Sigmoid colon (tissue), 7 donors: ENCODE measurements around the gene FAM3D. TPM values are rescaled to one million over a fixed set of nuclear protein-coding genes. Genes with fewer than 3 reads are reported as not detected.

Experiments
- DNase-seq: peaks from one replicate; pipeline ENCODE4 v3.0.0-alpha.2; 2019
- H3K27ac ChIP-seq, 4 donors: fragments of 200-600 bp; sonication (generic); one replicate each; pipeline ENCODE4 v1.5.1; 2016 to 2019; ENCODE audit warnings: mild to moderate bottlenecking in 1 of 4
- H3K27me3 ChIP-seq, 3 donors: fragments of 200-600 bp; sonication (generic); one replicate each; pipeline ENCODE4 v1.5.1; 2019; ENCODE audit warnings: mild to moderate bottlenecking in 1 of 3
- H3K36me3 ChIP-seq, 4 donors: fragments of 200-600 bp; sonication (generic); one replicate each; pipeline ENCODE4 v1.5.1; 2016 to 2019
- H3K4me1 ChIP-seq, 4 donors: fragments of 200-600 bp; sonication (generic); one replicate each; pipeline ENCODE4 v1.5.1; 2017 to 2019
- H3K4me3 ChIP-seq, 4 donors: fragments of 200-600 bp; sonication (generic); one replicate each; pipeline ENCODE4 v1.5.1; 2017 to 2019; ENCODE audit warnings: mild to moderate bottlenecking in 2 of 4, moderate library complexity in 1 of 4
- H3K9me3 ChIP-seq, 4 donors: fragments of 200-600 bp in 3 of 4; sonication (generic) in 3 of 4; one replicate each; pipeline versions ENCODE4 v1.5.1 to v1.6.1; 2013 to 2019
- CTCF ChIP-seq, 4 experiments: fragments of 450-650 bp in 3 of 4; fragments of 200-600 bp in 1 of 4; IDR thresholded peaks; one replicate each; pipeline ENCODE4 v1.5.1; 2016 to 2019; ENCODE audit warnings: antibody characterized with exemption in 4 of 4, mild to moderate bottlenecking in 3 of 4, moderate library complexity in 2 of 4
- EP300 ChIP-seq, 4 donors: sonication (generic); formaldehyde crosslinking; IDR thresholded peaks; one replicate each; pipeline ENCODE4 v1.6.1; 2017; ENCODE audit warnings: antibody characterized with exemption in 4 of 4
- POLR2A ChIP-seq, 2 donors: fragments of 450-650 bp; IDR thresholded peaks; one replicate each; pipeline ENCODE4 v1.6.1; 2016; ENCODE audit warnings: antibody characterized with exemption in 2 of 2, mild to moderate bottlenecking in 2 of 2, moderate library complexity in 2 of 2
- POLR2AphosphoS5 ChIP-seq, 4 donors: sonication (generic); formaldehyde crosslinking; IDR thresholded peaks; one replicate each; pipeline ENCODE4 v1.6.1; 2017; ENCODE audit warnings: antibody characterized with exemption in 4 of 4
- WGBS, 2 donors: extraction: QIAGEN DNeasy Blood & Tissue Kit; methylation state at CpG; one replicate each; pipeline ENCODE4 v1.1.7; 2013; 5-methylcytosine and 5-hydroxymethylcytosine counted together
- intact Hi-C: fragments of 100-400 bp; cut with DNase I; formaldehyde crosslinking; loops from one replicate; pipeline ENCODE4 v1.15.1; 2023
- polyA plus RNA-seq, 3 donors: library from polyadenylated mRNA; stranded (reverse); fragments of 200-250 nt; gene quantifications; one replicate each; pipeline ENCODE4 v1.2.3, GENCODE V29; 2013
- total RNA-seq, 4 donors: library from RNA; depleted of rRNA; stranded (reverse); fragments of >200 nt; gene quantifications; one replicate each; pipeline ENCODE4 v1.1.0, GENCODE V29; 2016
- donor health status: healthy with polysubstance abuse.
- donor health status: Bipolar disorder and iron deficiency.
- donor health status: healthy.

FAM3D gene
- total and polyA plus RNA-seq, 7 donors: 0.36 to 477 (median 215) TPM; not detected in 2

DNA sequence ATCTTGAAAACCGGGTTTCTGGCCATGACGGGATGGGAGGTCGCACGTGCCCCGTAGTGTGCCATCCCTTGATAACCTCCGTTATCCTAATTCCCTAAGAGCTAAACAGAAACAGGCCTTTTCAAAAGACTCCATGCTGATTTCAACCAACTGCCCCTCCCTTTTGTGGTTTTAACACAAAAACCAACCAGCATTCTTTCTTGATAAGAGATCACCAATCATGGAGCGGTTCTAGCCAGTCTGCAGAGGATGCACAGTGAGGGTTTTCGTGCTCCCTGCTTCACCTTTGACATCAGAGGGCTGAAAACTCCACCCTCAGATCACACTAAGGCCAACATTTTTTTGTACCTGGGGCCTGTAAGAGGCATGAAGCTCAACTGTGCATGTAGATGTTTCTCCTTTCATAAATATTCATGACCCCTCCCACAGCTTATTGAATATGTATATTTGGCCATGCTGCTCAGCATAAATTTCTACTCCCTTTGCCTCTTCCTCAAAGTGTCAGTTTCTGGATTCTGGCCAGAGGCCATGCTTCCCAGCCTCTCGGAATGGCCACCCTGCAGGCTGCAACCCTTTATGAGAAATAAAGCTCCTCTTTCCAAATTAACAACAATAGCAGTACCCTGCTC is 41.3 kb downstream of the FAM3D start:
- H3K4me1 ChIP-seq: peaks cover 0 to 24% (median 21%) of the 10 kb centered on the region in 4 donors
- WGBS, 2 donors: 91 to 92% methylated on average over 9 of the region's 9 CpGs

DNA sequence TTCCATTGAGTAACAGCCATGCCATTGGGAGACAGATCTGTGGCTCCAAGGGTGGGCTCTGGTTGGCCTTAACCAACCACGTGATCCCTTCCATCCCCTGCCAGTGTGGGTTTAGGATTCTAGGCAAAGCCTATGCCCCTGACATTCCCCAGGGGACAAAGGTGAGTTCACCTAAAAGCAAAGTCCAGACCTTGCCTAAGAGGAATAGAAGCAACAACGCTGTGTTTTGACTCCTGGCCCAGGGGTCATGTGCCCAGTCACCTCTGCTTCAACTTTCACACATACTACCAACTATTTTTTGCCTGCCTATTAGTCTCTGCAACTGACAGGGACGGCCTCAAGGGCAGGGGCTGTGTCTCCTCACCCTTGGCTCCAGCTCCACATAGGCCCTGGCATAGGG is 42.0 kb downstream of the FAM3D start:
- Histone ChIP-seq H3K27ac (no peak overlapping the region), H3K4me1 (peaks cover 0 to 24% (median 16%) of the 10 kb centered on the region in 4 donors), H3K4me3 (no peak overlapping the region), H3K27me3 (no peaks in the 10 kb centered on the region), H3K9me3 (no peaks in the 10 kb centered on the region), H3K36me3 (no peaks in the 10 kb centered on the region)
- intact Hi-C loops: no loop called here
- WGBS, 2 donors: 69 to 72% methylated on average over 3 of the region's 3 CpGs
- DNase-seq: no peak
- TF ChIP-seq POLR2A (IDR thresholded peaks at IDR 0.05): no peak
- TF ChIP-seq POLR2AphosphoS5 (IDR thresholded peaks at IDR 0.05): no peak
- TF ChIP-seq EP300 (IDR thresholded peaks at IDR 0.05): no peak
- TF ChIP-seq CTCF (IDR thresholded peaks at IDR 0.05): no peak

More for the DNA sequence above, 41.3 kb downstream of the FAM3D start:
- no peak for DNase-seq
- no peak overlapping the region for H3K27ac ChIP-seq
- H3K4me3 ChIP-seq: no peak overlapping the region
- H3K9me3 ChIP-seq: no peaks in the 10 kb centered on the region
- H3K36me3 ChIP-seq: no peaks in the 10 kb centered on the region
- H3K27me3 ChIP-seq: no peaks in the 10 kb centered on the region
- TF ChIP-seq CTCF (IDR thresholded peaks at IDR 0.05) (no peak), EP300 (IDR thresholded peaks at IDR 0.05) (no peak), POLR2AphosphoS5 (IDR thresholded peaks at IDR 0.05) (no peak), POLR2A (IDR thresholded peaks at IDR 0.05) (no peak)
- intact Hi-C loops: no loop called here

GRCh38 chr3:58623961-58624360 is 42.6 kb downstream of the FAM3D start:
- 87% methylated on average over 5 of the region's 5 CpGs for WGBS, 2 donors
- TF ChIP-seq EP300 (IDR thresholded peaks at IDR 0.05) (no peak), POLR2A (IDR thresholded peaks at IDR 0.05) (no peak), POLR2AphosphoS5 (IDR thresholded peaks at IDR 0.05) (no peak), CTCF (IDR thresholded peaks at IDR 0.05) (no peak)
- Histone ChIP-seq H3K4me1 (peaks cover 0 to 21% (median 14%) of the 10 kb centered on the region in 4 donors), H3K27ac (no peak overlapping the region), H3K9me3 (no peaks in the 10 kb centered on the region), H3K27me3 (no peaks in the 10 kb centered on the region), H3K4me3 (no peak overlapping the region), H3K36me3 (no peaks in the 10 kb centered on the region)
- DNase-seq: no peak
- intact Hi-C loops: no loop called here

DNA sequence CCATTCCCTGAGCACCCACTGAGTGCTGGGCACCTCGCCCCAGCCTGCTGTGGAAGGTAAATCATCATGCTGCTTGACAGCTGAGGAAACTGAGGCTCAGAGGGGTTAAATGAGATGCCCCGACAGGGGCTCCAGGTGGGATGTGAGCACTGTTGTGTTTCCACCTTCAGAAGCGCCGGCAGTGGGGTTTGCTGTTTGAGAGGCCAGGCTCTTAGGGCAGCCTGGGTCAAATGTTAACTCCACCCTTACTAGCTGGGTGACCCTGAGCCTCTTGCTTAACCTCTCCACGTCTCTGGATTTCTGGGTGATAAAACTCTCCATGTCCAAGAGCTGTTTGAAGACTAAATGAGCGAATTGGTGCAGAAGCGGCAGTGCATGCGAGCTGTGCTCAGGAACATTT is 43.1 kb downstream of the FAM3D start:
- H3K4me1 ChIP-seq: peaks cover 0 to 18% (median 12%) of the 10 kb centered on the region in 4 donors
- no peaks in the 10 kb centered on the region for H3K36me3 ChIP-seq
- H3K27me3 ChIP-seq: no peaks in the 10 kb centered on the region
- no peaks in the 10 kb centered on the region for H3K9me3 ChIP-seq
- no peak overlapping the region for H3K4me3 ChIP-seq
- WGBS, 2 donors: 76 to 80% methylated on average over 8 of the region's 8 CpGs
- no peak overlapping the region for H3K27ac ChIP-seq
- intact Hi-C loops: no loop called here
- DNase-seq: no peak
- TF ChIP-seq CTCF (IDR thresholded peaks at IDR 0.05): no peak
- TF ChIP-seq POLR2A (IDR thresholded peaks at IDR 0.05): no peak
- no peak for TF ChIP-seq EP300 (IDR thresholded peaks at IDR 0.05)
- no peak for TF ChIP-seq POLR2AphosphoS5 (IDR thresholded peaks at IDR 0.05)

DNA sequence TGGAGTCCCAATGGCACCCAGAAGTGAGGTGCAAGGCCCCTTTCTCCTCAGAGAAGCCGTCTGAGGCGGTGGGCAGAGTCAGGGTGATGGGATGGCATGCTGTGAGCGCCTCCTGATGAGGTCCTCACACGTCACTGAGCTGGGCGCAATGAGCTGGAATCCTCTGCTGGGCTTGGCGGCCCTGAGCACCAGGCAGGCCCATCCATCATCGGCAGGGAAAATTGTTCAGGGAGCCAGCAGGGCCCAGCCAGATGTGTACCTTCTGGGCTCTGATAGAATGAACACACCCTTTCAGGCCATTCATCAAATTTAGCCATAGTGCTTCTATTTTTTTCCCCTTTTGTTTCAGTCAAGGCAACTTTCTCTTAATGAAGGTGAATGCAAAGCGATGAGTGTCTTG is 43.7 kb downstream of the FAM3D start:
- WGBS, 2 donors: 92 to 94% methylated on average over 8 of the region's 8 CpGs
- no peak overlapping the region for H3K4me3 ChIP-seq
- intact Hi-C loops: no loop called here
- no peaks in the 10 kb centered on the region for H3K27me3 ChIP-seq
- TF ChIP-seq POLR2A (IDR thresholded peaks at IDR 0.05): no peak
- TF ChIP-seq EP300 (IDR thresholded peaks at IDR 0.05): no peak
- TF ChIP-seq POLR2AphosphoS5 (IDR thresholded peaks at IDR 0.05): no peak
- no peak for TF ChIP-seq CTCF (IDR thresholded peaks at IDR 0.05)
- DNase-seq: no peak
- H3K9me3 ChIP-seq: no peaks in the 10 kb centered on the region
- H3K4me1 ChIP-seq: peaks cover 0 to 12% (median 8%) of the 10 kb centered on the region in 4 donors
- no peak overlapping the region for H3K27ac ChIP-seq
- no peaks in the 10 kb centered on the region for H3K36me3 ChIP-seq
